Hematopoietic multipotent progenitor cell treated with erythropoietin and hydrocortisone succinate and interleukin-3 and kit ligand, for 15 days (in vitro differentiated cells): ENCODE measurements around the gene CYP27C1.

Experiments used
- DNase-seq: peaks from one replicate; pipeline ENCODE4 v3.0.0-alpha.2; 2015; ENCODE audit warnings: low spot score

CYP27C1 gene

DNA sequence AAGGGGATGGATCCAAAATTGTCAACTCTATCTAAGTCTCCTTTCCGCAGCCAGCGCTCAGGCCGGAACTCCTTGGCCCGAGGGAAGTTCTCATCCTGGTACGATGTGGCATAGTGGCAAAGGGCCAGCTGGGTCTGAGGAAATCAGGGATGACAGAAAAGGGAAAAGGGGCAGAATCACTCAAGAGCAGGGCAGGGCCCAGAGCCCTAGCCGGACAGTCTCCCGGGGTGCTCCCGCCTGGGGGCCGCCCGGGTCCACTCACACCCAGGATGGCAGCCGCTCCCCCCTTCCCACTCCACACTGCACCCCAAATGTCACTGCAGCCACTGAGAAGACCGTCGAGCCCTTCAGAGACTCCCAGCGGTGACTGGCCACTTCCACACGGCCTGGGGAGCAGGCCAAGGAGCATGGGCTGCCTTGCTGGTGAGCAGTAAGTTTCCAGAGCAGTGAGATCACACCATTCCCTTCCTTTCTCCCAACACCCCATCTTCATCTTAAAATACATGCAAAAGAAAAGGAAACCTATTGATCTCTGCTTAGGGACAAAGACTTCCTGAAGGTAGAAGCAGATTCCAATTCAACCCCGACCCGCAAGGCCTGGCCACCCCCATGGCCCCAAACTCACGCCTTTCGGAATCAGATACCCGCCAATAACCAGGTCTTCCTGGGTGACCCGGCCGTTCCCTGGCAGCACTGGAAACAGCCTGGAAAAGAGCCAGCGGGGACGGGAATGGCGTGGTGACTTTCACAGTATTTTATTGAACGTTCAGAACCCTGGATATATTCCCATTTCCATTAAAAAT, 26.7 kb downstream of the CYP27C1 start:
- DNase-seq = no peak

DNA sequence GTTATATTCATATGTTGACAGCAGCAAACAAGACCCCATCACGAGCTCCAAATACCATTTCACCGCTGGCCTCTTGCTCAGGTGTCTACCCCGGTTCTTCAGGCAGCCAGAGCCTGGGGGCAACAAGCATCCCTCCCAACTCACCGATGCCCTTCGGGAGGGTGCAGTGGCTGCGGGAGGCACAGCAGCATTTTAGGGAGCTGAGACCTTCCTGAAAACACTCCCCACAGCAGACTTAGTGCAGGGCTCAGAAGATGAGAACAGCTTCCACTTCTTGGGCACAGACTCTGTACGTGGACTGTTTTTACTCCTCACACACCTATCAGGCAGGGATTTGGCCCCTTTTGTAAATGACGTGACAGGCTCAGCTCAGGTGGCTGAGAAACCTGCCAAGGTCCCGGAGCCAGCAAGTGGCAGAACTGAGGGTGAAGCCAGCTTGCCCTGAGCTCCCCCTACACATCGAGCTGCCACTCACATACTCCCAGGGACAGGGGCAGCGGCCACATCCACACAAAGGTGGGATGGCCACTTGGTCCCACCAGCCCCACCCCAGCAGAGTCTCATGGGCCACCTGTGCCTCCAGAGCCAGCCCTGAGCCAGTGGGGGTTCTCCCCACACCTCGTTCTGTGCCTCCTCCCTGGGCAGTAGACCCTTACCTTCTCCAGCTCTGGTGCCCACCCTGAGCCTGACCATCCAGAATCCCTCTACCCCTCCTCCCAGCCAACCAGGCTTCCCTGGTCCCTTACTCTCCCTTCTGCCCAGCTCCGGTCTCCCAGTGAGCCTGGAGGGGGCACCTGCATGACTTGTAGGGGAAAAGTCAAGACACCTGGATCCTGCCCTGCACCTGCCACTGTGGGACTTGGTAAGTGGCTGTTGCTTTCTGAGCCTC, 28.5 kb downstream of the CYP27C1 start:
- no peak for DNase-seq

DNA sequence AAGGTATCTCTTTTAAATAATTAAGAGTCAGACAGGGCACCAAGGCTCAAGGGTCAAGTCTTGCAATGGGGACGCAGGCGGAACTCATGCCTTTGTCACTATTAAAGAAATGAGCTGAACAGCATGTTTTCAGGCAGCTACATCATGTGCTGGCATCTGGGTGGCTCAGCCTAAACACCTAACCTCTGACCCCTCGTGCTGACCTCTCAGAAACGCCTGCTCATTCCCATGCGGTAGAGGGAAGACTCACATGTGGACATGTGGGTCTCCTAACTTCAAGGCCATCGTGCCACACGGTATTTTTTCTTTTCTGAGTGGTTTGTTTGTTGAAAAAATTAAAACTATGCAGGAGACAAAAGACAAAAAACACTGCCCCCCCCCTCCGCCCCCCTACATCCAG, 31.3 kb downstream of the CYP27C1 start:
- no peak for DNase-seq

DNA sequence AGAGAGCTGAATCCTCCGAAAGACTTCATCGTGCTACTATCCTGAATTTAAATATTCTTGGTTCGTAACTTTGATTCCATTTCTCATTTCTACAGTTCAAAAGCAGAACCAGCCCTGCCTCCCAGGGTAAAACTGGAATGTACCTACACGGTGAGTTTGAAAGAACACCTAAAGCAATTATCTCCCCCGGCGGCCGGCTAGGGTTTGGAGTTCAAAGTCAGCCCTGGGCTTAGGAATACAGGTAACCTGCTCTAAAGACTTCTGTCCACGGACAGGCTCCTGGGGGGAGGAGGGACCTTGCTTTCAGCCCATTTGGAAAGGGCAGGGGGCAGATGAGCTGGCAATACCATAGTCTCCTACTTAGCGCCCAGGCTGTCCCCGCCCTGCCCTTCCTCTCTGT, 32.3 kb downstream of the CYP27C1 start:
- no peak for DNase-seq

DNA sequence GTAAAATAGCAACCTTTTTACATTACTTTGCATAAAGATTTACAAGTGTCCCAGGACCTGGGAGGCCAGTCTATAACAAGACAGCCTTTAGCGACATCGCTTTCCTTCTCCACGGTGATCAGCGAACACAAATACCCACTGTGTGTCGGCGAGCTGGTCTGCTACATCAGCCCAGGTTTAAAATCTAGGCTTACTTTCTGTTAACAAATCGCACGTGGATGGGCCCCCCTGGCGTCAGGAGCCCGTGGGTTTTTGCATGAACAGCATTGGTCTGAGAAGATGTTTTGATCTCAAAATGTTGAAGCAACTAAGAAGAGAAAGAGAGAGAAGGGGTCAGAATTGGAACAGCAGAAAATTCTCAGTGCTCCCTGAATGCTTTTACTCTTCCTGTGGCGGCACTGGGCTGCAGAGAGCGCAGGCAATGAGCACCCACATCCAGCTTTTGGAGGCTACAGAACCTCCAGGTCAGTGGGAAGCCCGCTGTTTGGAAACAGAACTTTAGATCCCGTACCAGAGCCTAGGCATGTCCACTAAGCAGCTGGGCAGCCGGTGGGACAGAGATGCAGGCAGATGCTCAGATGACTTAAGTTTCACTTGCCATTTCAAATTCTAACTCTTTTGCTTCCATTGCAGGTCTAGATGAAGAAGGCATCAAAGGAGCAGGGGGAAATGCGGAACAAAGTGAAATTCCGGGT, 32.9 kb downstream of the CYP27C1 start:
- DNase-seq = no peak

DNA sequence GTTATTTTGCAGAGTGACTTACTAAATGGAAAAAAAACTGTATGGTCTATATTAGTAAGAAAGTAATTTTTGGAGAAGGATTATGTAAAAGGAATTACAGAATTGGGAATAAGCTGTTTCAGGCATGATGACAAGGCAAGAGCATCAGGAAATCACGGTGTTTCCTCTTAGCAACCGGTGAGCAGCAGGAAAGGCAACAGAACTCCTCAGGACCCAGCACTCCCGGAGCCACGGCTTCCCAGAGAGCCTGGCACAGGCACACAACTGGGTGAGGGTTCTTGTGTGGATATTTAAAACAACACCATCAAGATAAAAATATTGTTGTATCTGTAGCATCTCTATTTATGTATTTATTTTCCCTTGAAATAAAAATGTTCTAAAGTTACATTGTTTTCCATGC, 34.4 kb downstream of the CYP27C1 start:
- no peak for DNase-seq

DNA sequence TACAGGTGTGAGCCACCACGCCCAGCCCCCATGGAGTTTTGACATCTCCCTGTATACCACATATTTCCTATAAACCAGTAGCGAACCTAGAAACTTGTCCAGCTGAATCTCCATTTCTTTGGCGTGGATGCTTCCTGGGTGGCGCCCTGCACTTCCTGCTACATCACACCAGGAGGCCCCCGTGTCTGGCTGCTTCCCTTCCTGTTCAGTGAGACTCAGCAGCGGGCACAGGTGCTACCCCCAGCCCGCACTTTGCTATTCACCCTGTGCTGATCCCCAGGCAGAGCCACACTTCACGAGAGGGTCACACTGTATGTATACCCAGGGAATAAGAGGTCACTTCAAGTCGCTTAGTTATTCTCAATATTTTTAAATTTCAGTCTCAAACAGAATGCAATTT, 35.0 kb downstream of the CYP27C1 start:
- DNase-seq = no peak

DNA sequence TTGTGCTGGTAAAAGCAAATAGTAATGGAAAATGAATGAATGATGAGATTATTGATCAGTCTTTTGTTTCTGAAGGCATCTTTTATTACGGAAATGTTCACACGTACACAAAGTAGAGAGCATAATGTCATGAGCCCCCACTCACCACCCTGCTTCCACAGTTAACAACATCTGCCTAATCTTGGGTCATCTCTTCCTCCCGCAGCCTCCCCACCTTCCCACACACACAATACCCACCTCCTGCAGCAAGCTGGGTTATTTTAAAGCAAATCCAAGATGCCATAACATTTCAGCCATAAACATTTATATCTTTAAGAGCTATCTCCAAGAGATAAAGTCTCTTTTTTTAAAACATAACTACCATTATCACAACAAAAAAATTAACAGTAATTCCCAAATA, 36.3 kb downstream of the CYP27C1 start:
- no peak for DNase-seq

DNA sequence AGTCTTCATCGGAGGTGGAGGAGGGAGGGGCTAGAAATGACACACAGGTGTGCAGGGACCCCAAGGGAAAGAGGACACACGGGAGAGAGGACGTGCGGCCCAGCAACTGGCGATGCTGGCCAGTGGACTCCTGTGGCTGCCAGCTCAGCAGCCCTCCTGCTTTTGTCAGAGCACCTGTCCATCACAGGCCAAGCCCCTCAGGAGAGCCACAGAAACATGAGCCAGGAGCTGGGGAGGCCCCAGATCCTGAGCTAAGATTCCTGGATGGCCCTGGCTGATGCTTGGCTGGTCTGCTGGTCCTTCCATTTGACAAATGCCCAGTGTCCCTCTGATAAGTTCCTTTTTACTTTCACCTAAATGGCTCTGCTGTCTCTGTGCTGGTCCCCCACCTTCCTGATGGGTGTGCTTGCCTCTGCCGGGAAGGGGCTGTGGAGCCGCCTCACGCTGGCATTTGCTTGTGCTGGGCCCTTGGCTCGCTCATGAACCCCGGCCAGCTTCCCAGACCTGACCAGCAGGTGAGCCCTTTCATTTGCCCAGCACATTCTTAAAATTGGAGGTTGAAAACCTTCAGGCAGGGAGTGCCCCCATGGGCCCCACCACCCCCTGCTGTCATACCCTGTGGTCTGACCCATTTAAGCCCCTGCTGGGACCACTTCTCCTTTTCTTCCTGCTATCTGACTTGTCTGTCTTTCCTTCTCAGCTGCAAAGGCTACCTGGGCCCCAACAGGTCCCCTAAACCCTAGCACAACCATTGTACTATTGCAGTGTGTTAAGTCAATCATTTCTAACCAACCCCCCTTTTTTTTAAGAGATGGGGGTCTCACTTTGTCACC, 37.3 kb downstream of the CYP27C1 start:
- no peak for DNase-seq

DNA sequence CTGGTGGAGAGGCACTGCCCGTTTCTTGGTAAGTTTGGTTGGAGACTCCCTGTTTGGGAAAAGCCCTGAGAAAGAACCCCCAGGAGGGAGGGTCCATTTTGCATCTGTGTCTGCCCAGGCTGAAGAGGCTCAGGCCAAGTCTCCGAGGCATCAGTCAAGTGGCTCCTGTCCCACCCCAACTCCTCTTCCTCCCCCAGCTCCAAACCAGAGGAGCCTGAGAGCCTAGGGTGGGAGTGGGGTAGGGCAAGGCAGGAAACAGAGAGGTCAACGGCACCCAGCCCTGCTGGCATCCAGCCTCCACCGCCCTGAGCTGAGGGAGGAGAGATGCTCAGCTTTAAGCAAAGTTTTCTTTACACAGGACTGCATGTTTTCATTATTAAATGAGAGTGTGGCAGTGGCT, 38.2 kb downstream of the CYP27C1 start:
- DNase-seq = no peak

DNA sequence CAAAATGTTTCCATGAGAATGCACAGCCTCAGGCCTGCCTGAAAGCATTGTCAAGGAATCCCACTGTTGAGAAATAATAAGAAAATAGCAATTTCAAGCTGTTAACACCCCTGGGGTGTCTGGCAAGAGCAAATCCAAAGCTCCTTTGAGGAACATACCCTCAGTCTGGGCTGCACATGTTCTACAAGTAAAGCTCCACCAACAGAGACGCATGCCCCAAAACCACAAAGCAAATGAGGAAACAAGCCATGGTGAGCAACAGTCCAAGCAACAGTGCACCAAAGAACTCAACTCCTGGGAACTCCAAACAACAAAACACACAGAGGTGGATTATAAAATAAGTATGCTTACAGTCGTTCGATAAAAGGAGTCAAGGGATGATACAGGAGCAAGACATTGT, 40.3 kb downstream of the CYP27C1 start:
- no peak for DNase-seq

DNA sequence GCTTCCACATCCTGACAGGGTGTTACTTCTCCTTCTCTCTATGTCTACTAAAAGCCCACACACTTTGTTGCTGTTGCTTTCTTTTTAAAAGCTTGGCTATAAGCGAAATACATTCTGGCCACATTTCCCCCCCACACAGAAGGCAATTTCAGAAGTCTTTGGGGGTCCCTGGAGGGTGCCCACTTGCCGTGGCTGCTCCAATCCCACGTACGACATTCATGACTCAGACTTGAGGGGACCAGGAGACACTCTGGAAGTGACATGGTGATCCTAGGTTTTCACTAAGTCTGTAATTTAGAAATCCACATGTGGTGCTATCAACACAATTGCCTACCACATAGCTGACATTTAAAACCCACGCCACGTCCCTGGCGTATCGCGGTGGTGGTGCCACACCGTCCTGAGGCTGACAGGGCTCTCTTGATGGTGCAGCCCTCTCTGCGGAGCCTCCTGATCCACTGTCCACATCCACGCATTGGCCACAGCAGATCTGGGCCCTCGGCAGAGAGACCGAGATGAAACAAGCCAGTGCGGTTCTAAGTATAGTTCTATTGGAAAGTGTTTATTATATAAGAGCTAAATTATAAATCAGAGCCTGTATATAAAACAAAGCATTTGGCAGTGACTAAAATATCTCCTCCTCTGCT, 42.4 kb downstream of the CYP27C1 start:
- no peak for DNase-seq

DNA sequence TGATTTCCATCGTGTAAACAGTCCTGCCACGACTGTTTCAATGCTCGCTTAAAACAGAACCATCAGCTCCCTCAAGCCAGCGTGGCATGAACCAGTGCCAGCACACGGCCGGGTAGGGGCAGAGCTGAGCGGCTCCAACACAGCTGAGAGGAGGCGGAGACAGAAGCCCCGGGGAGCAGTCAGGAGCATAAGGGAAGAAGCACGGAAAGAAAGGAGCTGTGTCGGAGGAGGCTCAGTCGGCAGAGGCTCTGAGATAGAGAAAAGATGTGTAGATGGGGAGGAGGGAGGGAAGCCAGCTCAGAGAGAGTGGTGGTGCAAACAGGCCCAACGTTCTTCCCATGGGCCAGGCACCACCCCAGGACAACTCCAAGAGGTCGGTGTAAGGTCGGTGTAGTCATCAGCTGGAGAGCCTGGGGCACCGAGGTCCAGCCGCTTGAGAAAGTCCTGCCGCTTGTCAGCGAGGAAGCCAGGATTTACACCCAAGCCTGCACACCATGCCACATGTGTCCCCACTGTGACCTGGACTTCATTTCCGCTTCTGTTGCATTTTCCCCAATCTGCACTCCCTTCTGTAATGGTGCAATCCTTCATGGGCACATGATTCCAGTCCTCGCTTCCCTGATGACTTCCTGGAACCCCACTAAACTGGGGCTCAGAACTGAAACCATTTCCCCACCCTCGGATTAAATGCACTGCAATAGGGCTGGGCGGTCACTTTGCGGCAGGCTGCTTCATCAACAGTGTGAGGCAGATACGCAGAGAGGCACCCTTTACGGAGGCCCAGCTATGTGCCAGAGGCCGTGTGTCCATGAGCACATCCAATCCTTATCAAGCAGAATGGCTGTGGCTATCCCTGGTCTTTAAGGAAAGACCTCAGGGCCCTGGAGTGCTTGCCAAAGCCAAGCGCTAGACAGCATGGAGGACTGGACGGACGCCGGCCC, 43.5 kb downstream of the CYP27C1 start:
- no peak for DNase-seq

DNA sequence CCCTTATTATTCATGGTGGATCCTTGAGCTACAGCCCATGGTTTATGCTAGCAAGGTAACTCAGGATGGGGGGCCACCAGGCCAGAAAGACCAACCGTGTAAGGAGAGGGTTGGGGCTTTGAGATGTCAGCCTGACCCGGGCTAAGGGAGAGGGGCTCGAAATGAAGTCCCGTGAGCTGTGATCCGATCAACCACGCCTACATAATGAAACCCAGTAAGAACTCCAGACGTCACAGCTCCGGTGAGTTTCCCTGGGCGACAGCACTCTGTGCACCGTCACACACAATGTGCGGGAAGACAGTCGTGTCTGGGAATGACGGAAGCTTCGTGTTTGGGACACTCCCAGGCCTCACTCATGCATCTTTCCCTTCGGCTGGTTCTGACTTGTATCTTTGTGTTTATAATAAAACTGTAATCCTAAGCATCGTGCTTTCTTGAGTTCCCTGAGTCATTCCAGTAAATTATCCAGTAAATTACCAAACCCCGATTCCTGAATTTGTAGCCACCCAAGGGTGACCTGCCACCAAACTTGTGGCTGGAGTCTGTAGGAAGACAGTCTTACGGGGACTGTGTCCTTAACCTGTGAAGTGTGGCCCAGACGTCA, 44.2 kb downstream of the CYP27C1 start:
- DNase-seq = no peak

DNA sequence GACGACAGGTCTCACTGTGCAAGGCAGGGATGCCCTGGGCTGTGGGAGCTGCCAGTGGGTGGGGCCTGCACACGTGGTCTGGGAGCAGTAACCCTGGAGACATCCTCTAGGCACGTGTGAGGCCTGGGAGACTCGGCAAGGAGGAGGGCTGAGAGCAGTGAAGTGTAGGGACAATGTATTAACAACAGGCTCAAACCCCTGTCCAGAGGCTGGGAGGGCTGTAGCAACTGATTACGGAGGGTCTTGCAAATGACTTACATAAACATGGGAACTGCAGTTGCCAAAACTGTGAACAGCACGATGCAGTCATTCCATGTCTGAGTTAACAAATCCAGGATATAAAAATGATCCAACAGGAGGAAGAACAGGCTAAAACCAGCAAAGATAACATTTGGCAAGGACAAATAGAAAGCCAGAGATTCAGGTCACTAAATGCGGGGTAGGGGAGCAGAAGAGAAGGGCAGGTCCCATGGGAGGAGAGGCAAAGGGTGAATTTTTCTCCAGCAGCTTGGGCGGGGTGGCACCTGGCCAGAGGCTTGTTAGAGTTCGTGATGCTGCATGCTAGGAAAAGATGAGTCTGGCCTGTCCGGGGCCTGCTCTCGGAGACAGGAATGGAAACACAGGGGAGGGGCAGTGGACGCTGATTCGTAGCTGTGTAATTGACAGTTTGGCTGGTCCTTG, 44.9 kb downstream of the CYP27C1 start:
- no peak for DNase-seq

DNA sequence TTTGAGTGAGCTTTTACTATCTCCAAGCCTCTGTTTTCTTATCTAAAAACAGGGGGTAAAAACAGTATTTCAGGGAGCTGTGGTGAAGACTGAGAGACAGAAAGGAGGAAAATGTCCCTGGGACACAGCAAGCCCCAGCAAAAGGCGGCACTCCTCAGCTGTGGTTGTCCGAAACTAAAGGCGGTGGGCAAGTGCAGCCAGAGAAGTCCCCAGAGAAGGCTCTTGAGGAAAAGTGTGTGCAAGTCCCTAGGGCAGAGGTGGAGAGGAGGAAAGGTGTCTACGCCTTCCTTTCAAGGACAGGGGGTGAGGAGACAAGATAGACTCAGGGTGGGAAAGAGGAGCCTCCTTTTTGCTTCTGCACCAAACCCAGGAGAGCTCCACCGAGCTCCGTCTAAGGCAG, 45.5 kb downstream of the CYP27C1 start:
- DNase-seq = no peak

DNA sequence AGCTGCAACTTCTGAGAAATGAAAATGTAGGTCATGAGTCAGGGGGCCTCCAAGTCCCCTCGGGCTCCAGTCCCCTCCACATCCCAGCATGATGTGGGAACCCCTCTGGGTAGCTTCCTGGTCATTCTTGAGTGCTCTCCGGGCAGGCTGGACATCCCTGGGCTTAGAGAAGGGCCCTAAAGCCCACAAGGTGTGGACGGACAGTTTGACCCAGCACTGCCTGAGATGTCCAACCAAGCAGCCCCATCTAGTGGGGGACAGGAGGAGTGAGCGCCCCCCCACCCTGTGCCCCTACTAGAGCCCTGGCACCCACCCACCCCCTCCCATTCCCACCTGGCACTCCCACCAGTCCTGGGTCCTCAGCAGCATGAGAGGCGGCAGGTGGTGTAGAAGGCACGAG, 46.0 kb downstream of the CYP27C1 start:
- no peak for DNase-seq

DNA sequence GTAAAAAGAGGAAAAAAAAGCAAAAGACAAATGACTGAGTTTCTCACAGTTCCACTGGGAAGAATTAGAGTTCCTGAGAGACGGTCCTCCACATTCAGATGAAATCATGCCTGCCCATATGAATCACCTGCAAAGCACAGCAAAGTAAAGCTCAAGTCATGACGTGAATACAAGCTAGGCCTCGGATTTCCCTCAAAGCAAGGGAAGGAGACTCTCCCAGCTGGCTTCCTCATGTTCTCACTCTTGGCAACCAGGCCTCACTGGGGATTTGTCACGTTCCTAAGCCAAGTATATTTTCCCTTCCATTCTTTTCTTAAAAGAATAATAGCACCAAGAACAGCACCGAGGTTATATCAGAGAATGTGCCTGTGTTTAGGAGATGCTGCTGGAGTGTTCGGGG, 47.0 kb downstream of the CYP27C1 start:
- no peak for DNase-seq

DNA sequence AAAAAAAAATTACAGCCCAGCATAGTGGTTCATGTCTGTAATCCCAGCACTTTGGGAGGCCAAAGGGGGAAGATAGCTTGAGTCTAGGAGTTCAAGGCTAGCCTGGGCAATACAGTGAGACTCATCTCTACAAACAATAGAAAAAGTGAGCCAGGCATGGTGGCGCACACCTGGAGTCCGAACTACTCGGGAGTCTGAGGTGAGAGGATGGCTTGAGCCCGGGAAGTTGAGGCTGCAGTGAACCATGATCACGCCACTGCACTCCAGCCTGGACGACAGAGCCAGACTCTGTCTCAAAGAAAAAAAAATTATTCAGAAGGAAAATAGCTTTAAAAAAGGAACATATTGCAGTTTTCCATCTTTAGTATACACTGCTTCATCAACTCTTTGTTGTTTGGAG, 47.8 kb downstream of the CYP27C1 start:
- DNase-seq = no peak
